Lower leg skin (tissue), 3 donors: ENCODE results near the gene EFCAB11.

Experiments used
- CTCF ChIP-seq, 3 donors: fragments of 450-650 bp; IDR thresholded peaks; one replicate each; pipeline ENCODE4 v1.5.1; 2016; ENCODE audit warnings: antibody characterized with exemption in 3 of 3, mild to moderate bottlenecking in 3 of 3, moderate library complexity in 2 of 3
- POLR2A ChIP-seq, 2 donors: fragments of 450-650 bp; IDR thresholded peaks; one replicate each; pipeline ENCODE4 v1.6.1; 2016 to 2017; ENCODE audit warnings: antibody characterized with exemption in 2 of 2, mild to moderate bottlenecking in 1 of 2, moderate library complexity in 1 of 2

GRCh38 chr14:89807892-89808291 is 146.6 kb downstream of the EFCAB11 start:
- no peak for TF ChIP-seq POLR2A (IDR thresholded peaks at IDR 0.05)
- no peak for TF ChIP-seq CTCF (IDR thresholded peaks at IDR 0.05)
